HCT116 (cell line): ENCODE data around the gene PFKM. TPM values are rescaled to one million over a fixed set of nuclear protein-coding genes. Genes with fewer than 3 reads are reported as not detected.

Experiments used
- ATAC-seq: fragments of 200-7000 bp; cut with Tn5 transposase; 2 replicates; pipeline ENCODE4 v1.9.1; 2020; ENCODE audit warnings: mild to moderate bottlenecking, moderate library complexity
- BruUV-seq: library from RNA; stranded (reverse); fragments of 400-500 nt; replicated peaks from 2 replicates; lab custom pipeline; 2021; lab: Mats Ljungman, UMichigan
- CTCF ChIA-PET: fragments of 300-600 bp; sonication (Branson Sonifier 250); formaldehyde crosslinking; loops from one replicate; lab custom pipeline; 2021; ENCODE audit warnings: antibody characterized with exemption; lab: Charles Lee
- POLR2A ChIA-PET: fragments of 300-600, 350-600 bp; sonication (Branson Sonifier 250); formaldehyde crosslinking; loops from one replicate; lab custom pipeline; 2021; ENCODE audit warnings: antibody characterized with exemption; lab: Charles Lee
- RAD21 ChIA-PET, 2 experiments: fragments of 300-600 bp; sonication (Branson Sonifier 250); formaldehyde crosslinking; loops; one replicate each; lab custom pipeline; 2023; ENCODE audit warnings: low total read pairs in 2 of 2; ENCODE audit not compliant: uncharacterized antibody in 2 of 2, unreplicated experiment in 2 of 2, low non-redundant PET in 1 of 2; lab: Charles Lee
- DNase-seq: peaks from one replicate; pipeline ENCODE4 v3.0.0-alpha.2; 2010; ENCODE audit warnings: low read depth, low spot score
- H2AFZ ChIP-seq: fragments of 200-600 bp; shearing (Covaris generic), sonication (generic); 2 replicates; pipeline ENCODE4 v1.6.1; 2017; ENCODE audit warnings: low read depth, mixed run types, mixed read lengths, antibody characterized with exemption, low read length; ENCODE audit not compliant: poor library complexity, severe bottlenecking
- H3K27ac ChIP-seq: 2 replicates; pipeline ENCODE4 v1.5.1; 2012; ENCODE audit warnings: low read depth, low read length
- H3K27me3 ChIP-seq: fragments of 200-600 bp; sonication (generic); 2 replicates; pipeline ENCODE4 v1.6.1; 2016; ENCODE audit warnings: mixed run types, low read length, mixed read lengths; ENCODE audit not compliant: insufficient read depth
- H3K36me3 ChIP-seq, 2 experiments: fragments of 200-500 bp in 1 of 2; fragments of 200-600 bp in 1 of 2; sonication (Bioruptor generic) in 1 of 2; sonication (generic) in 1 of 2; 2 replicates each; pipeline versions ENCODE4 v1.5.1 to v1.6.1; 2014 to 2016; ENCODE audit warnings: low read length in 2 of 2, inconsistent platforms in 1 of 2, mixed read lengths in 1 of 2, mixed run types in 1 of 2; ENCODE audit not compliant: insufficient read depth in 2 of 2, control insufficient read depth in 1 of 2
- H3K4me1 ChIP-seq, 2 experiments: fragments of 200-600 bp in 1 of 2; sonication (generic) in 1 of 2; 2 replicates each; pipeline versions ENCODE4 v1.5.1 to v1.6.1; 2012 to 2017; ENCODE audit warnings: low read length in 2 of 2, inconsistent platforms in 1 of 2, mild to moderate bottlenecking in 1 of 2, mixed read lengths in 1 of 2, mixed run types in 1 of 2, moderate library complexity in 1 of 2; ENCODE audit not compliant: insufficient read depth in 2 of 2, control insufficient read depth in 1 of 2
- H3K4me2 ChIP-seq: fragments of 200-600 bp; sonication (generic); 2 replicates; pipeline ENCODE4 v1.6.1; 2017; ENCODE audit warnings: mixed run types, low read length, mixed read lengths
- H3K4me3 ChIP-seq, 2 experiments: fragments of 200-600 bp in 1 of 2; sonication (generic) in 1 of 2; replicated peaks in 1 of 2; 2 replicates each; pipeline ENCODE4 v1.5.1; 2011 to 2016; ENCODE audit warnings: low read length in 2 of 2, control low read depth in 1 of 2, low read depth in 1 of 2, mild to moderate bottlenecking in 1 of 2, mixed read lengths in 1 of 2, mixed run types in 1 of 2
- H3K79me2 ChIP-seq: fragments of 200-600 bp; sonication (generic); 2 replicates; pipeline ENCODE4 v1.6.1; 2017; ENCODE audit warnings: mild to moderate bottlenecking, mixed run types, low read length, moderate library complexity, mixed read lengths; ENCODE audit not compliant: insufficient read depth
- H3K9ac ChIP-seq: fragments of 200-600 bp; sonication (generic); 2 replicates; pipeline ENCODE4 v1.6.1; 2016; ENCODE audit warnings: low read length, mixed read lengths
- H3K9me2 ChIP-seq: fragments of 200-600 bp; sonication (generic), shearing (Covaris generic); 2 replicates; pipeline ENCODE4 v1.6.1; 2017; ENCODE audit warnings: mixed run types, mild to moderate bottlenecking, moderate library complexity; ENCODE audit not compliant: insufficient read depth
- H3K9me3 ChIP-seq, 2 experiments: fragments of 200-500 bp in 1 of 2; fragments of 200-600 bp in 1 of 2; sonication (Bioruptor generic) in 1 of 2; sonication (generic) in 1 of 2; 2 replicates each; pipeline ENCODE4 v1.6.1; 2014 to 2017; ENCODE audit warnings: low read length in 2 of 2, mixed read lengths in 2 of 2, inconsistent platforms in 1 of 2, low read depth in 1 of 2, mild to moderate bottlenecking in 1 of 2, mixed run types in 1 of 2, moderate library complexity in 1 of 2; ENCODE audit not compliant: control insufficient read depth in 1 of 2, insufficient read depth in 1 of 2
- H4K20me1 ChIP-seq: fragments of 200-600 bp; sonication (generic), shearing (Covaris generic); 2 replicates; pipeline ENCODE4 v1.6.1; 2017; ENCODE audit warnings: mixed run types, mild to moderate bottlenecking, moderate library complexity; ENCODE audit not compliant: insufficient read depth
- CEBPB ChIP-seq: IDR thresholded peaks from 2 replicates; pipeline ENCODE4 v1.6.1; 2012; ENCODE audit warnings: low read depth
- ELF1 ChIP-seq: IDR thresholded peaks from 2 replicates; pipeline ENCODE4 v1.6.1; 2012; ENCODE audit warnings: low read depth, borderline replicate concordance
- EZH2 ChIP-seq: fragments of 200-600 bp; sonication (generic); IDR thresholded peaks from 2 replicates; pipeline ENCODE4 v1.6.1; 2017; ENCODE audit warnings: antibody characterized with exemption, mixed run types
- EZH2phosphoT487 ChIP-seq: fragments of 200-600 bp; IDR thresholded peaks from 2 replicates; pipeline ENCODE4 v1.6.1; 2018; ENCODE audit warnings: antibody characterized with exemption, borderline replicate concordance
- FOSL1 ChIP-seq: IDR thresholded peaks from 2 replicates; pipeline ENCODE4 v1.6.1; 2012; ENCODE audit warnings: low read depth
- JUND ChIP-seq: IDR thresholded peaks from 2 replicates; pipeline ENCODE4 v1.6.1; 2012
- POLR2AphosphoS5 ChIP-seq: IDR thresholded peaks from 2 replicates; pipeline ENCODE4 v1.6.1; 2011; ENCODE audit warnings: mild to moderate bottlenecking, low read depth, low read length, moderate library complexity
- YY1 ChIP-seq: IDR thresholded peaks from 2 replicates; pipeline ENCODE4 v1.6.1; 2011; ENCODE audit warnings: low read length, low read depth, moderate library complexity, mild to moderate bottlenecking; ENCODE audit not compliant: insufficient replicate concordance; ENCODE audit errors: extremely low read depth
- ZFX ChIP-seq: fragments of 450-650 bp; IDR thresholded peaks from 2 replicates; pipeline ENCODE4 v1.6.1; 2017
- ZNF274 ChIP-seq: fragments of 200-500 bp; sonication (Bioruptor generic); IDR thresholded peaks from 2 replicates; pipeline ENCODE4 v1.6.1; 2014; ENCODE audit warnings: mild to moderate bottlenecking, low read depth, low read length, inconsistent platforms
- intact Hi-C: fragments of 100-400 bp; cut with micrococcal nuclease; formaldehyde crosslinking; loops from 2 replicates; pipeline ENCODE4 v1.10.0; 2022
- total RNA-seq: library from RNA; stranded (reverse); gene quantifications from one replicate; pipeline ENCODE4 v1.2.1, GENCODE V29; 2021; ENCODE audit not compliant: unreplicated experiment
- TF ChIP-seq, protein P1 (sequence below): IDR thresholded peaks from 2 replicates; pipeline ENCODE4 v1.6.1; 2012; ENCODE audit warnings: low read depth
- TF ChIP-seq, protein P2 (sequence below): IDR thresholded peaks from 2 replicates; pipeline ENCODE4 v1.6.1; 2012

PFKM gene
- total RNA-seq, 1 experiment from 2014 or later = 144 TPM

DNA sequence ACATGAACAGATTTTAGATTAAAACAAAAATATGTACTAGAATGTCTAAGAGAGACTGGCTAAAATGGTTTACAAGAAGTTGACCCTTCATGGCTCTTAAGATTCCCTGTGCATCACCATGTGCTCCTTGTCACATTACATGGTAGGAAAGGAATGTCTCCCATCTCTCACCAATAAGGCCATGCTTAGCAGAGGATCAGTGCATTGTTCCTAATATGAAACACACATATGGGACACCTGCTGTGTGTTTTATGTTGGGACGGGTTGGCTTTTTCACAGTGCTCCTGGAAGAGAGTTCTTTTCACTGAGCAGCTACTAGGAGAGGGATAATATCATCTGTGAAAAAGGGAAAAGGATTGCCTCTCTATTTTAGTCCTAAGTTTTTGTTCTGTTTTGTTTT, 9.6 kb downstream of the PFKM start:
- Histone ChIP-seq H3K36me3 (peaks cover 61 to 73% of the 10 kb centered on the region in 2 experiments), H3K9me3 (no peaks in the 10 kb centered on the region), H3K4me2 (no peak overlapping the region), H2AFZ (no peak overlapping the region), H3K4me1 (no peaks in the 10 kb centered on the region), H3K79me2 (peaks cover 17% of the 10 kb centered on the region; the same call in 1 of the 2 replicates), H4K20me1 (no peaks in the 10 kb centered on the region), H3K9me2 (no peaks in the 10 kb centered on the region), H3K4me3 (no peak overlapping the region), H3K27me3 (no peaks in the 10 kb centered on the region), H3K27ac (no peak overlapping the region), H3K9ac (no peak overlapping the region)
- BruUV-seq = no TSS peak
- no peak for DNase-seq
- CTCF ChIA-PET = no interaction called here
- no peak for ATAC-seq
- RAD21 ChIA-PET = interaction anchor here in 1 of 2 experiments (0.6 kb wide), 1 partner anchor 863 kb away, joined by 4 read pairs; no protein-coding TSS in a partner anchor
- TF ChIP-seq EZH2 = no peak
- TF ChIP-seq YY1 = no peak
- no peak for TF ChIP-seq JUND
- TF ChIP-seq EZH2phosphoT487 = no peak
- TF ChIP-seq ELF1 = no peak
- no peak for TF ChIP-seq POLR2AphosphoS5
- TF ChIP-seq FOSL1 = no peak
- TF ChIP-seq ZFX = no peak
- POLR2A ChIA-PET = no interaction called here
- intact Hi-C loops = no loop called here

DNA sequence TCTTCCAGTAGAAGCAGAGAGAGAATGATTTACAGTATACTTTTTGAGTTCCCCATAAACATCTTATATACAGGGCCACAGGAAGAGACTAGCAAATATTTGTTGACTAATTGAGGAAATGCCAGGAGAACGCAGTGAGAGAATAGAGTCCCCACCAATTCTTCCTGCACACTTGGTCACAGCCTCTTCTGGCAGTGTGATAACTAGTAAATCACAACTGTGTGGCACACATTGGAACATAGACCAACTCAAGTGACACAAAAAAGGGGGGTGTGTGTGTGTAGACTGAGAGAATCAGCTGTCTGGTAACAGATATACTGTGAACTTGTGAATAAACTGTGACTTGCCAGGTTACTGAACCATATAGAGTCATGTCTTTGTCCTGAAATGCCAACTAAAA, 10.2 kb downstream of the PFKM start:
- DNase-seq (no peak), ATAC-seq (no peak)
- H3K36me3 ChIP-seq = peaks cover 60 to 77% of the 10 kb centered on the region in 2 experiments
- ChIA-PET RAD21 (no interaction called here), POLR2A (no interaction called here), CTCF (no interaction called here)
- no peaks in the 10 kb centered on the region for H3K9me2 ChIP-seq
- H2AFZ ChIP-seq = no peak overlapping the region
- H3K79me2 ChIP-seq = peaks cover 17% of the 10 kb centered on the region; the same call in 1 of the 2 replicates
- TF ChIP-seq, protein P1, sequence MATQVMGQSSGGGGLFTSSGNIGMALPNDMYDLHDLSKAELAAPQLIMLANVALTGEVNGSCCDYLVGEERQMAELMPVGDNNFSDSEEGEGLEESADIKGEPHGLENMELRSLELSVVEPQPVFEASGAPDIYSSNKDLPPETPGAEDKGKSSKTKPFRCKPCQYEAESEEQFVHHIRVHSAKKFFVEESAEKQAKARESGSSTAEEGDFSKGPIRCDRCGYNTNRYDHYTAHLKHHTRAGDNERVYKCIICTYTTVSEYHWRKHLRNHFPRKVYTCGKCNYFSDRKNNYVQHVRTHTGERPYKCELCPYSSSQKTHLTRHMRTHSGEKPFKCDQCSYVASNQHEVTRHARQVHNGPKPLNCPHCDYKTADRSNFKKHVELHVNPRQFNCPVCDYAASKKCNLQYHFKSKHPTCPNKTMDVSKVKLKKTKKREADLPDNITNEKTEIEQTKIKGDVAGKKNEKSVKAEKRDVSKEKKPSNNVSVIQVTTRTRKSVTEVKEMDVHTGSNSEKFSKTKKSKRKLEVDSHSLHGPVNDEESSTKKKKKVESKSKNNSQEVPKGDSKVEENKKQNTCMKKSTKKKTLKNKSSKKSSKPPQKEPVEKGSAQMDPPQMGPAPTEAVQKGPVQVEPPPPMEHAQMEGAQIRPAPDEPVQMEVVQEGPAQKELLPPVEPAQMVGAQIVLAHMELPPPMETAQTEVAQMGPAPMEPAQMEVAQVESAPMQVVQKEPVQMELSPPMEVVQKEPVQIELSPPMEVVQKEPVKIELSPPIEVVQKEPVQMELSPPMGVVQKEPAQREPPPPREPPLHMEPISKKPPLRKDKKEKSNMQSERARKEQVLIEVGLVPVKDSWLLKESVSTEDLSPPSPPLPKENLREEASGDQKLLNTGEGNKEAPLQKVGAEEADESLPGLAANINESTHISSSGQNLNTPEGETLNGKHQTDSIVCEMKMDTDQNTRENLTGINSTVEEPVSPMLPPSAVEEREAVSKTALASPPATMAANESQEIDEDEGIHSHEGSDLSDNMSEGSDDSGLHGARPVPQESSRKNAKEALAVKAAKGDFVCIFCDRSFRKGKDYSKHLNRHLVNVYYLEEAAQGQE = no peak
- TF ChIP-seq, protein P2, sequence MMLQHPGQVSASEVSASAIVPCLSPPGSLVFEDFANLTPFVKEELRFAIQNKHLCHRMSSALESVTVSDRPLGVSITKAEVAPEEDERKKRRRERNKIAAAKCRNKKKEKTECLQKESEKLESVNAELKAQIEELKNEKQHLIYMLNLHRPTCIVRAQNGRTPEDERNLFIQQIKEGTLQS = no peak
- TF ChIP-seq ELF1 = no peak
- no peak for TF ChIP-seq ZNF274
- TF ChIP-seq POLR2AphosphoS5 = no peak
- no peak for TF ChIP-seq CEBPB
- H3K4me2 ChIP-seq = no peak overlapping the region
- H3K4me3 ChIP-seq = no peak overlapping the region
- H3K27me3 ChIP-seq = no peaks in the 10 kb centered on the region
- H4K20me1 ChIP-seq = no peaks in the 10 kb centered on the region
- H3K9me3 ChIP-seq = no peaks in the 10 kb centered on the region
- no peaks in the 10 kb centered on the region for H3K4me1 ChIP-seq
- H3K9ac ChIP-seq = no peak overlapping the region
- BruUV-seq = no TSS peak
- no peak overlapping the region for H3K27ac ChIP-seq
- intact Hi-C loops = no loop called here
